ENCODE results near the gene MYO9B.
"Not testable (repeated sequence)": the region's sequence is repeated elsewhere in the genome, so short reads cannot be mapped to it uniquely, and the experiment has no call there.

The MYO9B gene

GRCh38 chr19:17121736-17122293 lies 46.2 kb downstream of the MYO9B start:
- no peak for DNase-seq

GRCh38 chr19:17123041-17123440 lies 47.5 kb downstream of the MYO9B start:
- DNase-seq = no peak

- no peak for DNase-seq
These were observed 48.4 kb downstream of the MYO9B start for GRCh38 chr19:17124025-17124424.

- no peak for DNase-seq
These were observed 49.6 kb downstream of the MYO9B start for GRCh38 chr19:17125062-17125727.

GRCh38 chr19:17125728-17126677 lies 50.4 kb downstream of the MYO9B start:
- no peak for DNase-seq

- no peak for DNase-seq
These were observed 52.1 kb downstream of the MYO9B start for GRCh38 chr19:17127671-17128070.

GRCh38 chr19:17128403-17128802 lies 52.8 kb downstream of the MYO9B start:
- no peak for DNase-seq

GRCh38 chr19:17128820-17129219 lies 53.2 kb downstream of the MYO9B start:
- DNase-seq = no peak

GRCh38 chr19:17129377-17129776 lies 53.8 kb downstream of the MYO9B start:
- DNase-seq = no peak

GRCh38 chr19:17135001-17135853 lies 59.6 kb downstream of the MYO9B start:
- peak; percentile 63 for DNase-seq

- no peak for DNase-seq
These were observed 60.4 kb downstream of the MYO9B start for GRCh38 chr19:17136021-17136420.

GRCh38 chr19:17136617-17137016 lies 61.0 kb downstream of the MYO9B start:
- DNase-seq = no peak

GRCh38 chr19:17137417-17137816 lies 61.8 kb downstream of the MYO9B start:
- DNase-seq = no peak

- not testable (repeated sequence) for DNase-seq
These were observed 62.7 kb downstream of the MYO9B start for GRCh38 chr19:17138052-17138846.

GRCh38 chr19:17138937-17139598 lies 63.5 kb downstream of the MYO9B start:
- DNase-seq = no peak

- DNase-seq = not testable (repeated sequence)
These were observed 69.2 kb downstream of the MYO9B start for GRCh38 chr19:17144771-17145170.

- DNase-seq = no peak
These were observed 70.2 kb downstream of the MYO9B start for GRCh38 chr19:17145546-17146497.

- no peak for DNase-seq
These were observed 72.6 kb downstream of the MYO9B start for GRCh38 chr19:17148130-17148529.

- DNase-seq = no peak
These were observed 74.0 kb downstream of the MYO9B start for GRCh38 chr19:17149393-17150135.

Data from NCI-H2107 (cell line).